Measurements from ENCODE around the gene LRCH4. TPM values are rescaled to one million over a fixed set of nuclear protein-coding genes. Genes with fewer than 3 reads are reported as not detected.

LRCH4 gene
- total RNA-seq, 1 experiment from 2014 or later, result 29.0 TPM

DNA sequence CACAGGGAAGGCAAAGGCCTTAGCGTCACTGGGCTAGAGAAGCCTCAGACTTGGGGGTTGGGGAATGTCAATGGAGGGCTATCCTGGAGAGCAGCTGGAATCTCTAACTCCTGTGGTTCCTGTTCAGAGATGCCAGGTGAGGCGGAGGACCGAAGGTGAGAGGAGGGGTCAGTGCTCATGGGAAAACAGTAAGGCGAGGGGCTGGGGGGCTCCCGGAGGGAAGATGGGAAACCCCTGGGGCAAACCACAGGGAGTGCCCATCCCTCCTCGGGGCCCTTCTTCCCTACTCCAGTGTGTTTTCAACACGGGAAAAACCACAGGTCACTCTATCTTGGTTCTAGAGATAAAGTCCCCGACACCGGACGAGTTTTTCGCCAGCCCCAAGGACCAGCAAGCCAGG is 3.3 kb downstream of the LRCH4 start:
- DNase-seq, result no peak
- H3K9me3 Mint-ChIP-seq (ENCODE audit: low read depth, unreplicated experiment), result no peaks in the 10 kb centered on the region
- CTCF ChIA-PET, result no interaction called here
- no peaks in the 10 kb centered on the region for H3K27me3 Mint-ChIP-seq (ENCODE audit: unreplicated experiment)
- H3K27ac Mint-ChIP-seq (ENCODE audit: unreplicated experiment), result no peak overlapping the region
- H3K4me3 Mint-ChIP-seq (ENCODE audit: low read depth, unreplicated experiment), result no peak overlapping the region
- intact Hi-C loops (cut with micrococcal nuclease; ENCODE audit: unreplicated experiment), result no loop called here
- TF ChIP-seq, protein P1, sequence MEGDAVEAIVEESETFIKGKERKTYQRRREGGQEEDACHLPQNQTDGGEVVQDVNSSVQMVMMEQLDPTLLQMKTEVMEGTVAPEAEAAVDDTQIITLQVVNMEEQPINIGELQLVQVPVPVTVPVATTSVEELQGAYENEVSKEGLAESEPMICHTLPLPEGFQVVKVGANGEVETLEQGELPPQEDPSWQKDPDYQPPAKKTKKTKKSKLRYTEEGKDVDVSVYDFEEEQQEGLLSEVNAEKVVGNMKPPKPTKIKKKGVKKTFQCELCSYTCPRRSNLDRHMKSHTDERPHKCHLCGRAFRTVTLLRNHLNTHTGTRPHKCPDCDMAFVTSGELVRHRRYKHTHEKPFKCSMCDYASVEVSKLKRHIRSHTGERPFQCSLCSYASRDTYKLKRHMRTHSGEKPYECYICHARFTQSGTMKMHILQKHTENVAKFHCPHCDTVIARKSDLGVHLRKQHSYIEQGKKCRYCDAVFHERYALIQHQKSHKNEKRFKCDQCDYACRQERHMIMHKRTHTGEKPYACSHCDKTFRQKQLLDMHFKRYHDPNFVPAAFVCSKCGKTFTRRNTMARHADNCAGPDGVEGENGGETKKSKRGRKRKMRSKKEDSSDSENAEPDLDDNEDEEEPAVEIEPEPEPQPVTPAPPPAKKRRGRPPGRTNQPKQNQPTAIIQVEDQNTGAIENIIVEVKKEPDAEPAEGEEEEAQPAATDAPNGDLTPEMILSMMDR (IDR thresholded peaks at IDR 0.05; ENCODE audit: unreplicated experiment), result no peak
- peaks cover 25% of the 10 kb centered on the region for H3K36me3 Mint-ChIP-seq (ENCODE audit: insufficient read depth, unreplicated experiment)
- no TSS peak for BruUV-seq (replicated peaks)
- H3K4me1 Mint-ChIP-seq (ENCODE audit: low read depth, unreplicated experiment), result peaks cover 14% of the 10 kb centered on the region

DNA sequence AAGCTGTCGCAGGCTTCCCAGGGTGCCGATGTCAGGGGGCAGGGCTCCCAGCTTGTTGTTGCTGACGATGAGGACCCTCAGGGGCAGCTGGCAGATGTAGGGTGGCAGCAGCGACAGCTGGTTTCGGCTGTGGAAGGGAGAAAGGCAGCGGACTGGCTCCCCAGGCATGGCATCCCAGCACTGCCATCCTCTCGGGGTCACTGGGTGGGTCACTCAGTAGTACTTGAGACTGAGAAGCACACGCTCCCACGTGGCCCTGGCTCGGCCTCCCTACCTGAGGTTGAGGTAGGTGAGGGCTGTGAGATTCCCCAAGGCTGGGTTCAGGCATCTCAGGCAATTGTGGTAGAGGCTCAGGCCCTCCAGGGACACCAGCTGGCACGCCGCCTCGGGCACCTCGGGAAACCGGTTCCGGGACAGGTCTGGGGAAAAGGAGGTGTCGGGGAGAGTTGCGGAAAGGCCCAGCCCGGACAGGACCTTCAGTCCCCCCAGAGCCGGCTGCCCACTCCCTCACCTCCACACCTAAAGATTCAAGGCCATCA is 3.8 kb downstream of the LRCH4 start:
- Mint-ChIP-seq H3K9me3 (ENCODE audit: low read depth, unreplicated experiment) (no peaks in the 10 kb centered on the region), H3K4me1 (ENCODE audit: low read depth, unreplicated experiment) (peaks cover 14% of the 10 kb centered on the region), H3K36me3 (ENCODE audit: insufficient read depth, unreplicated experiment) (peaks cover 25% of the 10 kb centered on the region), H3K4me3 (ENCODE audit: low read depth, unreplicated experiment) (no peak overlapping the region), H3K27ac (ENCODE audit: unreplicated experiment) (no peak overlapping the region), H3K27me3 (ENCODE audit: unreplicated experiment) (no peaks in the 10 kb centered on the region)
- intact Hi-C loops (cut with micrococcal nuclease; ENCODE audit: unreplicated experiment), result no loop called here
- TF ChIP-seq, protein P1 (IDR thresholded peaks at IDR 0.05; ENCODE audit: unreplicated experiment), result no peak
- no peak for DNase-seq
- CTCF ChIA-PET, result no interaction called here
- no TSS peak for BruUV-seq (replicated peaks)

DNA sequence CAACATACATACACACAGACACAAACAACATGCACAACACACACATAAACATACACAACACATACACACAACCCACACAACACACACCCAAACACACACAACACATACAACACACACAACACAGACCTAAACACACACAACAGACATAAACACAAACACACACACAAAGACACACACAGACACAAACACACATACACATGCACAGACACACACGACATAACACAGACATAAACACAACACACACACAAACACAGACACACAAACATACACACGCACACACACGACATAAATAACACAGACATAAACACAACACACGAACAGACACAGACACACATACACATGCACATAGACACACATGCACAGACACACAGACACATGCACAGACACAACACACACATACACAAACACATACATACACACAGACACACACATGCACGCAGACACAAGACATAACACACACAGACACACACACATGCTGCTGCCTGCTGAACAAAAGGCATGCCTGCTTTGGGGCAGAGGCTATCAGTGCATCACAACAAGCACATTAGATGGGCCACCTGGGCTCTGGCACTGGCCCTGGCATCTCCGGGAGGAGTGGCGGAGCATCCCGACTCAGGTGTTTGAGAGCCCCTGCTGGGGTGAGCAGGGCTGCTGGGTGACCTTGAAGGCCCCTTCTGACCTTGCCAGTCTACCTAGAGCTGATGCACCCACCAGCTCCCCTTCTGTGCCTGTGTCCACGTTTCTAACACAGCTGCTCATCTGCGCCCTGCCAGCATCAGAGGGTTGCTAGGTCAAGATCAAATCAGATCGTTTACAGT is 5.3 kb downstream of the LRCH4 start:
- H3K27ac Mint-ChIP-seq (ENCODE audit: unreplicated experiment), result no peak overlapping the region
- DNase-seq, result no peak
- H3K4me1 Mint-ChIP-seq (ENCODE audit: low read depth, unreplicated experiment), result peaks cover 14% of the 10 kb centered on the region
- intact Hi-C loops (cut with micrococcal nuclease; ENCODE audit: unreplicated experiment), result no loop called here
- TF ChIP-seq, protein P1 (IDR thresholded peaks at IDR 0.05; ENCODE audit: unreplicated experiment), result no peak
- H3K9me3 Mint-ChIP-seq (ENCODE audit: low read depth, unreplicated experiment), result no peaks in the 10 kb centered on the region
- no TSS peak for BruUV-seq (replicated peaks)
- no peak overlapping the region for H3K4me3 Mint-ChIP-seq (ENCODE audit: low read depth, unreplicated experiment)
- peaks cover 18% of the 10 kb centered on the region for H3K36me3 Mint-ChIP-seq (ENCODE audit: insufficient read depth, unreplicated experiment)
- CTCF ChIA-PET, result no interaction called here
- no peaks in the 10 kb centered on the region for H3K27me3 Mint-ChIP-seq (ENCODE audit: unreplicated experiment)

DNA sequence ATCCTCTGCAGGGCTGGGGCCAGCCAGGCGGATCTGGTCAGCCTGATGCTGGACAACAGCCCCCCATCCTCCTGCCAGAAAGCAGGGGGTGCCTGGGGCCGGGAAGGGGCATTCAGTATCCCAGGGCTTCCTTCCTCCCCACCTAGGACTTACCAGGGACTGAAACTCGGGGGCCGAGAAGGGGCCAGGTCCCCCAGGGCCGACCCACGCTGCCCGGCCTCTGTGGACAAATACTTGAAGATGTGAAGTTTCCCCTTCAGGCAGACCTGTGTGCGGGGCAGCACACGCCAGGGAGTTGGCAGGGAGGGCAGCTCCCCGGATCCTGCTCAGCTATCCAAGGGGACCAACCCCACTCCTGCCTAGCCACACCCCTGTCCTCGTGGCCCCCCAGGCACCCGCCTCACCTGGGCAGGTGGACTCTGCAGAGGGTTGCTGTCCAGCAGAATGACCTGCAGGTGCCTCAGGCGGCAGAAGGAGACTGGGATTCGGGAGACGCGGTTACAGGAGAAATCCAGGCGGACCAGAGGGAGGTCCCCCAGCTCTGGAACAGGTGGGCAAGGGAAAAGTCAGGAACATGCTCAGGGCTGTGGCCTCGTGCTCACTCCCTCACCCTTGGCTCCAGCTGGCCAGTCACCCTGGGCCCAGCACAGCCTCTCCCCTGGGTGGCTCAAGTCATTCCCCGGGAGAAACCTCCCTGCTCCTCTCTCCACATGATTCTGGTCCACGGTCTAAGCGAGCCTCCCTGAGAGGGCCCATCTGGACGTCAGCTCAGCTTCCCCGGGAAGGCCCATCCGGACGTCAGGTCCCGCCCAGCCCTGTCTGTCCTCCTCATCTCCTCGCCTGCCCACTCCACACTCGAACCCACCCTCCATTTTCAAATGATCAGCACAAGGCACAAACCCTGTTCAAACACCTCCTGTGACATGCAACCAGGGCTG is 7.4 kb downstream of the LRCH4 start:
- H3K4me1 Mint-ChIP-seq (ENCODE audit: low read depth, unreplicated experiment), result peaks cover 3% of the 10 kb centered on the region
- no peaks in the 10 kb centered on the region for H3K9me3 Mint-ChIP-seq (ENCODE audit: low read depth, unreplicated experiment)
- no peak for DNase-seq
- intact Hi-C loops (cut with micrococcal nuclease; ENCODE audit: unreplicated experiment), result no loop called here
- H3K27me3 Mint-ChIP-seq (ENCODE audit: unreplicated experiment), result no peaks in the 10 kb centered on the region
- TF ChIP-seq, protein P1 (IDR thresholded peaks at IDR 0.05; ENCODE audit: unreplicated experiment), result no peak
- H3K27ac Mint-ChIP-seq (ENCODE audit: unreplicated experiment), result no peak overlapping the region
- H3K4me3 Mint-ChIP-seq (ENCODE audit: low read depth, unreplicated experiment), result no peak overlapping the region
- CTCF ChIA-PET, result no interaction called here
- no TSS peak for BruUV-seq (replicated peaks)
- peaks cover 9% of the 10 kb centered on the region for H3K36me3 Mint-ChIP-seq (ENCODE audit: insufficient read depth, unreplicated experiment)
